ENCODE data around the gene C16orf86. TPM values are rescaled to one million over a fixed set of nuclear protein-coding genes. Genes with fewer than 3 reads are reported as not detected.

Gene C16orf86
- polyA plus RNA-seq, 3 donors from 2014 or later, result 2.7 to 6.2 (median 4.2) TPM

GRCh38 chr16:67665598-67665997 is 1.0 kb upstream of the C16orf86 start:
- Mint-ChIP-seq H3K9me3 (no peaks in the 10 kb centered on the region), H3K4me1 (peaks cover 10 to 16% of the 10 kb centered on the region in 2 donors), H3K4me3 (peak overlapping the region; percentile 44 to 68 (median 63)), H3K27ac (peak overlapping the region in 4 of 6 donors; percentile 21 to 71 (median 46)), H3K27me3 (ENCODE audit: low read depth in 3 of 3) (peaks cover 3 to 6% (median 3%) of the 10 kb centered on the region in 3 donors), H3K36me3 (peaks cover 0 to 3% (median 0%) of the 10 kb centered on the region in 3 donors)
- DNase-seq, result no peak

DNA sequence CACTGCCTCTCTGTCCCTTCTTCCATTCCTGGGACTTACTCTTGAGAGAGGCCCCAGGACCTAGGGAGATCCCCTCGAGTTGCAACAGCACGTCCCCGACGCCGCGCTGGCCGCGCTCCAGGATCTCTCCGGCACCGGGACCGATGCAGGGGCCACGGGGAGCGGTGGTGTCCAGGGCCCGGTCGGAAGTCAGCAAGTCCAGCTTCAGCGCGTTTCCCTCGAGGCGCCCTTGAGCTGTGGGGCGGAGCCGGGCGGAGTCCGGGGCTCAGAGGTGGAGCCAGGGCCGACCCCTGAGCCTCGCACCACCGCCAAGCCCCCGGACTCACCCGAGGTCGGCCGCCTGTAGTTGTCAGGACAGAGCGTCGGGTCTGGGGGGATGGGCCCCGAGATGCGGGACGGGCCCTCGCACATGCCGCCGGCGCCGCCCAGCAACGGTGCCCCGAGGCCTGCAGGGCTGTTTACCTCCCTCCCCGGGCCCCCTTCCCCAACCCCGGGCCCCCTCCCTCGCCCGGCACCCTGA is 522 bp upstream of the C16orf86 start:
- peaks cover 10 to 15% of the 10 kb centered on the region in 2 donors for H3K4me1 Mint-ChIP-seq
- no peak for DNase-seq

DNA sequence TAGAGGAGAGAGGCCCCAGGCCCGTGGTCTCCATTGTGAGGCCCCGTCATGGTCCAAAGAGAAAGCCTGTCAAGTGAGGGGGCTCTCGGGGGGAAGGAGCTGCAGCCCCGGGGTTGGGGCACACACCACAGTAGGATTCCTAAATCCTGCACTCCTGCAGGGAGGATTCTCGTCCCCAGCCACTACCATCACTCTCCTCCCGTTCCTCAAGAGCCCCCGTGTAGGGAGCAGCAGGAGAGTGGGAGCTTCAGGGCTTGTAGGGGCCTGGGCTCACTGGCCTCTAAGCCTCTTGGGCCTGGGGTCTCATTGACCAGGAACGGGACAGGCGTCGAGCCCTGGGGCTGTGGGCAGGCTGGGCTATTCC is 821 bp downstream of the C16orf86 start:
- H3K4me1 Mint-ChIP-seq, result peaks cover 10 to 11% of the 10 kb centered on the region in 2 donors
- H3K4me3 Mint-ChIP-seq, result peak overlapping the region; percentile 76 to 87 (median 78)
- no peak for DNase-seq
- peak overlapping the region in 2 of 6 donors; percentile 53 to 76 for H3K27ac Mint-ChIP-seq
- H3K36me3 Mint-ChIP-seq, result peaks cover 0 to 3% (median 0%) of the 10 kb centered on the region in 3 donors
- H3K9me3 Mint-ChIP-seq, result no peaks in the 10 kb centered on the region
- peaks cover 0 to 2% (median 0%) of the 10 kb centered on the region in 3 donors for H3K27me3 Mint-ChIP-seq (ENCODE audit: low read depth in 3 of 3)

More for the DNA sequence above, 522 bp upstream of the C16orf86 start:
- peaks cover under 1 to 4% (median 2%) of the 10 kb centered on the region in 3 donors for H3K27me3 Mint-ChIP-seq (ENCODE audit: low read depth in 3 of 3)
- peak overlapping the region; percentile 44 to 68 (median 63) for H3K4me3 Mint-ChIP-seq
- H3K27ac Mint-ChIP-seq, result peak overlapping the region in 1 of 6 donors; percentile 61
- peaks cover 0 to 3% (median 0%) of the 10 kb centered on the region in 3 donors for H3K36me3 Mint-ChIP-seq
- H3K9me3 Mint-ChIP-seq, result no peaks in the 10 kb centered on the region

- peaks cover 10 to 11% of the 10 kb centered on the region in 2 donors for H3K4me1 Mint-ChIP-seq
- peak overlapping the region in 3 of 6 donors; percentile 60 to 76 (median 64) for H3K27ac Mint-ChIP-seq
- H3K9me3 Mint-ChIP-seq, result no peaks in the 10 kb centered on the region
- peaks cover 0 to 3% (median 0%) of the 10 kb centered on the region in 3 donors for H3K36me3 Mint-ChIP-seq
- H3K27me3 Mint-ChIP-seq (ENCODE audit: low read depth in 3 of 3), result peaks cover 0 to 2% (median 0%) of the 10 kb centered on the region in 3 donors
- peak; percentile 78 to 79 (median 79) for DNase-seq
- peak overlapping the region; percentile 2 to 87 (median 51) for H3K4me3 Mint-ChIP-seq
These were observed 1.3 kb downstream of the C16orf86 start for GRCh38 chr16:67667817-67668494.

DNA sequence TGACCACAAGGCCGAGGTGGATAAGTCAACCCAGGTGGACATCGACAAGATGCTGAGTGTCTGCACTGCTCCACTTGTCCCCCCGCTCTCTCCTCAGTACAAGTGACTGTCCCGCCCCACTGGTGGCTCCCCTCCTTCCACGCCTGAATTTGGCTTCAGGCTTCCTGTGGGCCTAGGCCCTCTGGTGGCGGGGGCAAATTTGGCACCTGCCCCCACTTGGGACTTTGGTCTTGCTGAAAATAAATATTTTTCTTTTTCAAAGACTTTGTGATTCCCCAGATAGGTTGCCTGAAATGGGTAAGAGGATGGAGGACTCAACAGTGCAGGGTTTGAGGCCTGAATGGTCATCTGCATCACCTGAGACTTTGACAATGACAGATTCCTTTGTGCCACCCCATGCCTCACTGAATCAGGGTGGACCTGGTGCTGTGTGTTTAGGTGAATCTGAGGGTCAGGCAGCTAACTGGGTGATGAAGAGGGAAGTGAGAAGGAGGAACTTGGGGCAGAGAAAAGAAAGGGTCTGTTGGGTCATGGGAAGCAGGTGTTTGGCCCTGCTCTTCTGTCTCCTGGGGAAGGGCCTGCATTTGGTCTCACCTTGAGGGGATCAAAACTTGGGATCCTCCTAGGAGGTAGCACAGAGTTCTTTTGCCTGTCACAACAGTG is 2.0 kb downstream of the C16orf86 start:
- Mint-ChIP-seq H3K36me3 (peaks cover 0 to 3% (median 0%) of the 10 kb centered on the region in 3 donors), H3K27ac (peak overlapping the region in 2 of 6 donors; percentile 65 to 72), H3K4me3 (peak overlapping the region in 2 of 5 donors; percentile 0 to 55), H3K9me3 (no peaks in the 10 kb centered on the region), H3K27me3 (ENCODE audit: low read depth in 3 of 3) (peaks cover 0 to 2% (median 0%) of the 10 kb centered on the region in 3 donors), H3K4me1 (peaks cover 10 to 11% of the 10 kb centered on the region in 2 donors)
- DNase-seq, result no peak

DNA sequence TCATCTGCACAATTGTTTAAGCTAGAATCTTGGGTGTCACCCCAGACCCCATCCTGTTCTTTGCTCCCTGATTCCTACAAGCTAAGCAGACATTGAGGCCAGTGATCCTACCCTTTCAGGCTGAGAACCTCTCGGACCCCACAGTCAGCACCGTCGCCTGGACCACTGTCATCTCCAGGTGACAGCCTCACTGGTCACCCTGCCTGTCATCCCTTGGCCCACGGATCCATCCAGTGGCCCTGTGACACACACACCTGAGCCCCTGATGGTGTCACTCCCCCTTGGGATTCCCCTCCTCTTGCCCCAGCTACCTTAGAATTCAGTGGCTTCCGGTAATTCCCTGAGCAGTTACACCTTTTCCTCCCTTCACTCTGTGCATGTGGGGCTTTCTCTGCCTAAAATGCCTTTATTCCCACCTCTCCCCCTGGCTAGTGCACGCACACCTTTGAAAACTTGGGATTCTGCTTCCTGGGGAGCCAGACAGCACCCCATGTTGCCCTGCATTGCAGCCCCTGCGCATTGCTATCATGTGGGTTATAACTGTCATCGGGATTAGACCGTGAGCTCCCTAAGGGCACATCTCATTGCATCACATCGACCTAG is 3.0 kb downstream of the C16orf86 start:
- H3K27ac Mint-ChIP-seq, result peak overlapping the region in 1 of 6 donors; percentile 28
- H3K4me1 Mint-ChIP-seq, result peaks cover 10 to 11% of the 10 kb centered on the region in 2 donors
- H3K4me3 Mint-ChIP-seq, result no peak overlapping the region
- no peaks in the 10 kb centered on the region for H3K27me3 Mint-ChIP-seq (ENCODE audit: low read depth in 3 of 3)
- DNase-seq, result no peak
- no peaks in the 10 kb centered on the region for H3K9me3 Mint-ChIP-seq
- no peaks in the 10 kb centered on the region for H3K36me3 Mint-ChIP-seq

DNA sequence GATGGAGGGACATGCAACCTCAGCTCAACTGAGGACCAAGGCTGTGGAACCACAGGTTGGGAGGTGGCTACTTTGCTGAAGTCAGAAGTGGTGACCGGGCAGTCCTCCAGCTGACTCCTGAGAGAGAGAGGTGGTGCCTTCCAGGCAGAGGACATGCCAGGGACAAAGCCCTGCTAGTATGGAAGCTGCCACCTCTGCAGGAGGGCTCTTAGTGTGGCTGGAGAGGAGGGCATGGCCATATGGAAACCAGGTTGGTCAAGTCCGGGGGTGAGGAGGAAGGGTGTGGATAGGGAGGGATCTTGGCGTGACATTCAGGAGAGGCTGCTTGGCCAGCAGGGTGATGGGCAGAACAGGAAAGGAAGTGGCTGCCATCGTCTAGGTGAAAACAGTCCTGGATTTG is 5.7 kb downstream of the C16orf86 start:
- Mint-ChIP-seq H3K4me1 (peaks cover 5 to 6% of the 10 kb centered on the region in 2 donors), H3K36me3 (no peaks in the 10 kb centered on the region), H3K9me3 (no peaks in the 10 kb centered on the region), H3K27me3 (ENCODE audit: low read depth in 3 of 3) (peaks cover 0 to 3% (median 0%) of the 10 kb centered on the region in 3 donors), H3K4me3 (no peak overlapping the region), H3K27ac (peak overlapping the region in 1 of 6 donors; percentile 41)
- DNase-seq, result no peak

DNA sequence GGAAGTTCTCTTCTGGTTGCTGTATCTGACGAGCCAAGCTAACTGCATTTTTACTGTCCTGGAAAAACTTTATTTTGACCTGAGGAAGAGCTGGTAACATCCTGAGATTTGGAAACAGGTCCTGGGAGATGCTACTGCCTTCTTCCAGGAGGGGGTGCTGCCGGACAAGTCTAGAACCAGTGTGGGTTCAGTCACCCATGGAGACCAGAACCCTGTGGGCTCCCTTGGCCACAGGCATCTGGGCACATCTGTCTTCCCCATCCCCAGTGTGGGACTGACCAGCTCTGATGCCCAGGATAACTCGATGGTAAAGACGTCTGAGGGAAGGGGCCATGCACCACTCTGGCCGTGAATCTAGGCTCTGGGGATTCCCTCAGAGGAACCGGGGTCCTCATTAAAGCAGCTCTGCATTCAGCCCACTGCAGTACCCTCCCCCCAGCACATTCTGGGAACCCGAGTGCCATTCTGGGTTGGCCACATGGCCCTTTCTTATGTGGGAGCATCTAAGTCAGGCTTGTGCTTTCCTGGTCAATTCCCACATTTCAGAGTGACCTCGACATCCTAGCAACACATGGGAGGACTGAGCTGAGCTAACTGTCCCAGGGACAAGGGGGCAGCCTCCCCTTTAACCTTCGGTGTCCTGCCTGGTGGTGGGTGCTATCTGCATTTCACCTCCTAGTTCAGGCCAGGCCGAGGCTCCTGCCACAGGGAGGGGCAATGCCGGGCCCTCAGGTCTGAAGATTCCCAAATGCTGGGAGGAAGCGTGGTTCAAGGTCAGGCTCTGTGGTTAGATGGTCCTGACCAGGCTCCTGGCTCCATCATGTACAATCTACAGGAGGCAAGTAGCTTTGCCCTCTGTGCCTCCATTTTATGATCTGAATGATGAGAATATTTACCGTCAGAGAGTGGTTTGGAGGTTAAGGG is 6.4 kb downstream of the C16orf86 start:
- Mint-ChIP-seq H3K4me1 (no peaks in the 10 kb centered on the region), H3K4me3 (no peak overlapping the region), H3K36me3 (no peaks in the 10 kb centered on the region), H3K27me3 (ENCODE audit: low read depth in 3 of 3) (peaks cover 0 to 3% (median 0%) of the 10 kb centered on the region in 3 donors), H3K27ac (peak overlapping the region in 2 of 6 donors; percentile 4 to 41), H3K9me3 (no peaks in the 10 kb centered on the region)
- peak in 1 of 3 donors; percentile 30 for DNase-seq

DNA sequence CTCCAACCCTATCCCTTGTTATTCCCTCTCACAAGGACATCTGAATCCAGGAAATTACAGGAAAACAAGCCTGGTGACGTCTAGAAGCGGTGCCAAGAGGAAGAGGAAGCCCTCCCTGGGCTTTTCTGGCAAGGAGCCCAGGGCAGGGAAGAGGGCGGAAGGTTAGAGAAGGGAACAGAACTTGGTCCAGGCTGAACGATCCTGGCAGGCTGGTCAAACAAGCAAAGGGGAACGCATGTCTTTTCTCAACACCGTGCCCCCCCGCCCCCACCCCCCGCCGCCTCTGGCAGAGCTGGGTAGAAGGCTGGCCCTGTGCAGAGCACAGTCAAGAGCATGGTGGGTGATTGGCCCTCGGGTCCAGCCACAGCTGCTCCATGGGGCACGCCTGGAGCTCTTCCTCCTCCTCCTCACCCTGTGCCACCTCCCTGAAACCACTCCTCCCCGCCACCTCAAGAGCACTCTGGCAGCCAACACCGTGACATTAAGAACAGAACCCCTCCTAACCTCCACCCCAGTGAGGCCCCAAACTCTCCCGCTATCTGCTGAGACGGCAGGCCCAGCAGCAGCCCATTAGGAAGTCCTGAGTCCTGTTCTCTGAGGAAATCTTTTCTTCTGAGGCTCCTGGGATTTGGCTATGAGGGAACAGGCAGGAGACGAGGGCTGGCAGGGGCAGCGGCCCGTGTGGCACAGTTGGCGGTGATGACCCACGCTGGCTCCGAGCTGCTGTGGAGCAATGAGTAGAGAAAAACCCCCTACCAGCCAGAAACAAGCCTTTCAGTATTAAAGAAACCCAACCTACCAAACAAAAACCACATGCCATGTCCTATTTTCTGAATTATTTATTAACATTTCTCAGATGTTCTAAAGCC is 7.3 kb downstream of the C16orf86 start:
- H3K4me1 Mint-ChIP-seq, result no peaks in the 10 kb centered on the region
- no peaks in the 10 kb centered on the region for H3K36me3 Mint-ChIP-seq
- H3K27ac Mint-ChIP-seq, result peak overlapping the region in 2 of 6 donors; percentile 28 to 40
- no peak for DNase-seq
- H3K4me3 Mint-ChIP-seq, result no peak overlapping the region
- no peaks in the 10 kb centered on the region for H3K9me3 Mint-ChIP-seq
- peaks cover 0 to 3% (median 0%) of the 10 kb centered on the region in 3 donors for H3K27me3 Mint-ChIP-seq (ENCODE audit: low read depth in 3 of 3)

DNA sequence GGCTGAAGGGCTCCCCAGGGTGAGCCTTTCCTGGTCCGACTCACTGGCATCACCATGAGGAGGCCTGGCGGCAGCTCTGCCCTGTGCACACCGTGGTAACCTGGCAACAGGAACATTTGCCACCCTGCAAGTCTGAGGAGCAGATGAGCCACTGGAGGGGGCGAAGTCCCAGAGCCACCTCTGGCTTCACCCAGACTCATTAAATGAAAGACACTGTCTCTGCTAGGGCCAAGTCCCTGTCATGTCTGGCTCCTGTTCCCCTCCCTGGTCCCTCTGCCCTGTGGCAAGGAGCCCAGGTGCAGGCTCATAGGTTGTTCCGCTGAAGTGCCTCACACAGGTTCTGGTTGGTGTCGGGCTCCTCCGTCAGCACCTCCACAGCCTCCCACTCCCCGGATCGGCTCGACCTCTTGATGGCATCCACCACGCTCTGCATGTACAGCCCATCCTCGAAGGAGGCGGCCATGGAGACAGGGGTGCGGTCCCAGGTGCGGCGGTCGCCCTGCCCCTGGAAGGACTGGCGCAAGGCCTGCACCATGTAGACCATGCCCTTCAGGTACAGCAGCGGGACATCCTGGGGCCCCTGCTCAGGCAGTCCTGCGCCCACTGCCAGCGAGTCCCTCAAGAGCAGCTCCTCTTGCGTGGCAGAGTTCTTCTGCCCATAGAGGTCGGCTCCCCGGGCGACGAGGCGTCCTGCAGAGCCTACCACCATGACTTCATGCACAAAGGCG is 8.4 kb downstream of the C16orf86 start:
- no peak overlapping the region for H3K27ac Mint-ChIP-seq
- no peaks in the 10 kb centered on the region for H3K4me1 Mint-ChIP-seq
- peaks cover 0 to 3% (median 0%) of the 10 kb centered on the region in 3 donors for H3K27me3 Mint-ChIP-seq (ENCODE audit: low read depth in 3 of 3)
- no peak overlapping the region for H3K4me3 Mint-ChIP-seq
- H3K36me3 Mint-ChIP-seq, result no peaks in the 10 kb centered on the region
- DNase-seq, result no peak
- no peaks in the 10 kb centered on the region for H3K9me3 Mint-ChIP-seq

DNA sequence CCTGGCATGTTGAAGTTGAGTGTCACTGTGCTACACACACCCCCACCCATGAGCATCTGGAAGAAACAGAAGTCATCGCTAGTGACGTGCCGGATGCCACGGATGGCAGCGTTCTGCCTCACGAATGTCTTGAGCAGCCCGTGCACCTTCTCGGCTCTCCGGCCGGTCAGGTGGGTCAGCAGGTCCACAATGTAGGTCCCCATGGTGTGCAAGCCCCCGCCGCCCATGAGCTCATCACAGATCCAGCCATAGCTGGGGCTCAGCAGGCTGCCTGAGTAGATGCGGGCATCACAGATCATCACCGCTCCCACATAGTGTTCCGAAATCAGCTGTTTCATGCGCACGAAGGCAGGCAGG is 8.9 kb downstream of the C16orf86 start:
- H3K4me1 Mint-ChIP-seq, result no peaks in the 10 kb centered on the region
- H3K27ac Mint-ChIP-seq, result no peak overlapping the region
- no peaks in the 10 kb centered on the region for H3K36me3 Mint-ChIP-seq
- H3K4me3 Mint-ChIP-seq, result no peak overlapping the region
- no peak for DNase-seq
- H3K9me3 Mint-ChIP-seq, result no peaks in the 10 kb centered on the region
- peaks cover 0 to 3% (median 0%) of the 10 kb centered on the region in 3 donors for H3K27me3 Mint-ChIP-seq (ENCODE audit: low read depth in 3 of 3)

- no peak overlapping the region for H3K27ac Mint-ChIP-seq
- DNase-seq, result no peak
- no peaks in the 10 kb centered on the region for H3K36me3 Mint-ChIP-seq
- H3K9me3 Mint-ChIP-seq, result no peaks in the 10 kb centered on the region
- H3K4me1 Mint-ChIP-seq, result no peaks in the 10 kb centered on the region
- H3K4me3 Mint-ChIP-seq, result no peak overlapping the region
- peaks cover 0 to 3% (median 0%) of the 10 kb centered on the region in 3 donors for H3K27me3 Mint-ChIP-seq (ENCODE audit: low read depth in 3 of 3)
These were observed 9.4 kb downstream of the C16orf86 start for GRCh38 chr16:67675999-67676398.
